Fibroblast of lung (primary cell): ENCODE data around the gene WDR59. TPM values are rescaled to one million over a fixed set of nuclear protein-coding genes. Genes with fewer than 3 reads are reported as not detected.

ENCODE experiments used
- DNase-seq, 2 donors: peaks; one replicate each; pipeline versions ENCODE4 v3.0.0 to v3.0.0-alpha.2; 2010; ENCODE audit warnings: low read depth in 2 of 2
- H2AFZ ChIP-seq: 2 replicates; pipeline ENCODE4 v1.5.1; 2012; ENCODE audit warnings: low read length, control low read depth, inconsistent platforms
- H3K27ac ChIP-seq: 2 replicates; pipeline ENCODE4 v1.5.1; 2011; ENCODE audit warnings: low read length, control low read depth; ENCODE audit not compliant: insufficient read depth
- H3K27me3 ChIP-seq: 2 replicates; pipeline ENCODE4 v1.5.1; 2011; ENCODE audit warnings: mild to moderate bottlenecking, low read length; ENCODE audit not compliant: control insufficient read depth, insufficient read depth
- H3K36me3 ChIP-seq: 2 replicates; pipeline ENCODE4 v1.5.1; 2011; ENCODE audit warnings: low read length; ENCODE audit not compliant: control insufficient read depth, insufficient read depth
- H3K4me1 ChIP-seq: 2 replicates; pipeline ENCODE4 v1.5.1; 2011; ENCODE audit warnings: low read length; ENCODE audit not compliant: control insufficient read depth, insufficient read depth; ENCODE audit errors: extremely low read depth
- H3K4me2 ChIP-seq: 2 replicates; pipeline ENCODE4 v1.5.1; 2011; ENCODE audit warnings: low read length, control low read depth; ENCODE audit not compliant: insufficient read depth; ENCODE audit errors: extremely low read depth
- H3K4me3 ChIP-seq, 4 experiments: fragments of 200-600 bp in 1 of 4; sonication (generic) in 1 of 4; replicated peaks in 1 of 4; 2 replicates each; pipeline ENCODE4 v1.5.1; 2011 to 2016; ENCODE audit warnings: low read length in 4 of 4, low read depth in 3 of 4, mild to moderate bottlenecking in 3 of 4, control low read depth in 2 of 4, inconsistent platforms in 1 of 4, mixed read lengths in 1 of 4; ENCODE audit not compliant: insufficient read depth in 1 of 4; ENCODE audit errors: control extremely low read depth in 1 of 4
- H3K79me2 ChIP-seq: 2 replicates; pipeline ENCODE4 v1.5.1; 2012; ENCODE audit warnings: mild to moderate bottlenecking, low read length, inconsistent platforms; ENCODE audit not compliant: control insufficient read depth, insufficient read depth
- H3K9ac ChIP-seq: 2 replicates; pipeline ENCODE4 v1.5.1; 2011; ENCODE audit warnings: mild to moderate bottlenecking, low read length, control low read depth; ENCODE audit not compliant: insufficient read depth
- H3K9me3 ChIP-seq: 2 replicates; pipeline ENCODE4 v1.5.1; 2012; ENCODE audit warnings: low read depth, low read length; ENCODE audit not compliant: control insufficient read depth, insufficient read depth
- H4K20me1 ChIP-seq: 2 replicates; pipeline ENCODE4 v1.5.1; 2011; ENCODE audit warnings: low read length; ENCODE audit not compliant: control insufficient read depth, insufficient read depth; ENCODE audit errors: extremely low read depth
- CTCF ChIP-seq, 2 donors: IDR thresholded peaks in 1 of 2; conservative IDR thresholded peaks in 1 of 2; 1 replicate in 1 of 2; 2 replicates in 1 of 2; pipeline ENCODE4 v1.5.1; 2011 to 2012; ENCODE audit warnings: low read length in 2 of 2, control low read depth in 1 of 2, inconsistent platforms in 1 of 2, low read depth in 1 of 2, mild to moderate bottlenecking in 1 of 2
- EZH2 ChIP-seq: IDR thresholded peaks from 2 replicates; pipeline ENCODE4 v1.5.1; 2012; ENCODE audit warnings: low read length, control low read depth, mild to moderate bottlenecking; ENCODE audit errors: missing control alignments
- polyA plus RNA-seq, 2 donors: library from polyadenylated mRNA; depleted of rRNA in 1 of 2; stranded (reverse) in 1 of 2; unstranded in 1 of 2; fragments of >200 nt; gene quantifications; 2 replicates each; pipeline ENCODE4 v1.2.1, GENCODE V29; 2011 to 2012; ENCODE audit warnings: missing spikeins in 1 of 2
- total RNA-seq: library from RNA; depleted of rRNA; stranded (reverse); fragments of >200 nt; gene quantifications from 2 replicates; pipeline ENCODE4 v1.2.1, GENCODE V29; 2014

The WDR59 gene
- total and polyA plus RNA-seq, 2 donors (not counting 1 experiment from before 2014, with no cell fraction given) = 16.0 to 30.2 TPM

GRCh38 chr16:74874912-74875546 lies 109.9 kb downstream of the WDR59 start:
- H3K79me2 ChIP-seq = no peaks in the 10 kb centered on the region
- no peak overlapping the region for H3K27ac ChIP-seq
- TF ChIP-seq CTCF (conservative IDR thresholded peaks at IDR 0.05 in 1 of 2, IDR thresholded peaks at IDR 0.05 in 1 of 2; ENCODE audit: low read depth in 1 of 2, low read length in 2 of 2) (no peak), EZH2 (no peak)
- H3K36me3 ChIP-seq = no peaks in the 10 kb centered on the region
- no peaks in the 10 kb centered on the region for H3K9me3 ChIP-seq
- DNase-seq = no peak
- H3K4me1 ChIP-seq = no peaks in the 10 kb centered on the region
- no peak overlapping the region for H3K4me2 ChIP-seq
- no peaks in the 10 kb centered on the region for H3K27me3 ChIP-seq
- no peak overlapping the region for H3K9ac ChIP-seq
- no peaks in the 10 kb centered on the region for H4K20me1 ChIP-seq
- no peak overlapping the region for H3K4me3 ChIP-seq
- no peak overlapping the region for H2AFZ ChIP-seq

- Histone ChIP-seq H4K20me1 (no peaks in the 10 kb centered on the region), H3K36me3 (no peaks in the 10 kb centered on the region), H2AFZ (no peak overlapping the region), H3K9ac (no peak overlapping the region), H3K4me3 (no peak overlapping the region), H3K9me3 (no peaks in the 10 kb centered on the region), H3K79me2 (no peaks in the 10 kb centered on the region), H3K27me3 (no peaks in the 10 kb centered on the region), H3K27ac (no peak overlapping the region), H3K4me2 (no peak overlapping the region), H3K4me1 (no peaks in the 10 kb centered on the region)
- no peak for DNase-seq
- no peak for TF ChIP-seq EZH2
- no peak for TF ChIP-seq CTCF (conservative IDR thresholded peaks at IDR 0.05 in 1 of 2, IDR thresholded peaks at IDR 0.05 in 1 of 2; ENCODE audit: low read depth in 1 of 2, low read length in 2 of 2)
Observed at GRCh38 chr16:74874123-74874522, 110.8 kb downstream of the WDR59 start.

GRCh38 chr16:74872302-74872701 lies 112.6 kb downstream of the WDR59 start:
- Histone ChIP-seq H3K79me2 (no peaks in the 10 kb centered on the region), H3K27ac (no peak overlapping the region), H3K4me2 (no peak overlapping the region), H3K4me3 (no peak overlapping the region), H3K27me3 (no peaks in the 10 kb centered on the region), H3K36me3 (no peaks in the 10 kb centered on the region), H4K20me1 (no peaks in the 10 kb centered on the region), H3K9ac (no peak overlapping the region), H3K9me3 (no peaks in the 10 kb centered on the region), H3K4me1 (no peaks in the 10 kb centered on the region), H2AFZ (no peak overlapping the region)
- TF ChIP-seq EZH2 (no peak), CTCF (conservative IDR thresholded peaks at IDR 0.05 in 1 of 2, IDR thresholded peaks at IDR 0.05 in 1 of 2; ENCODE audit: low read depth in 1 of 2, low read length in 2 of 2) (no peak)
- DNase-seq = no peak
